Stomach (tissue), 4 donors: ENCODE results near the gene RFX4.

ENCODE experiments used
- EP300 ChIP-seq: sonication (generic); formaldehyde crosslinking; IDR thresholded peaks from one replicate; pipeline ENCODE4 v1.6.1; 2017; ENCODE audit warnings: antibody characterized with exemption
- POLR2A ChIP-seq, 4 donors: fragments of 450-650 bp; IDR thresholded peaks; one replicate each; pipeline ENCODE4 v1.6.1; 2016; ENCODE audit warnings: antibody characterized with exemption in 4 of 4, control low read depth in 2 of 4, mild to moderate bottlenecking in 1 of 4, moderate library complexity in 1 of 4
- POLR2AphosphoS5 ChIP-seq, 3 donors: sonication (generic); formaldehyde crosslinking; IDR thresholded peaks; one replicate each; pipeline ENCODE4 v1.6.1; 2016; ENCODE audit warnings: antibody characterized with exemption in 3 of 3
- TF ChIP-seq, protein P1 (sequence below), 7 experiments: fragments of 450-650 bp in 4 of 7; fragments of 200-600 bp in 3 of 7; sonication (generic) in 3 of 7; IDR thresholded peaks; one replicate each; pipeline ENCODE4 v1.5.1; 2016 to 2019; ENCODE audit warnings: antibody characterized with exemption in 7 of 7, control low read depth in 2 of 7, mild to moderate bottlenecking in 1 of 7

DNA sequence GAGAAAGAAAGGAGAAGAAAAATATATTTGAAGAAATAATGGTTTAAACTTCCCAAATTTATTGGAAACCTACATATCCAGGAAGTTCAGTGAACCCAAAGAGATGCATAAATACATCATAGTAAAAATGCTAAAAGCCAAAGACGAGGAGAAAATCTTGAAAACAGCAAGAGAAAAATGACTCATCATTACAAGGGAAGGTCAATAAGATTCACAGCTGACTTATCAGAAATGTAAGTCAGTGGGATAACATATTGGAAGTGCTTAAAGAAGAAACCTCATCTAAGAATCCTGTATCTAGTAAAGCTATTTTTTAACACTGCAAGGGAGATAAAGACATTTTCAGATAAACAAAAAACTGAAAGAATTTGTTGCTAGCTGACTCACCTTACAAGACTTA, 211.6 kb downstream of the RFX4 start:
- TF ChIP-seq POLR2A (IDR thresholded peaks at IDR 0.05) (no peak), EP300 (no peak), POLR2AphosphoS5 (IDR thresholded peaks at IDR 0.05) (no peak)
- TF ChIP-seq, protein P1, sequence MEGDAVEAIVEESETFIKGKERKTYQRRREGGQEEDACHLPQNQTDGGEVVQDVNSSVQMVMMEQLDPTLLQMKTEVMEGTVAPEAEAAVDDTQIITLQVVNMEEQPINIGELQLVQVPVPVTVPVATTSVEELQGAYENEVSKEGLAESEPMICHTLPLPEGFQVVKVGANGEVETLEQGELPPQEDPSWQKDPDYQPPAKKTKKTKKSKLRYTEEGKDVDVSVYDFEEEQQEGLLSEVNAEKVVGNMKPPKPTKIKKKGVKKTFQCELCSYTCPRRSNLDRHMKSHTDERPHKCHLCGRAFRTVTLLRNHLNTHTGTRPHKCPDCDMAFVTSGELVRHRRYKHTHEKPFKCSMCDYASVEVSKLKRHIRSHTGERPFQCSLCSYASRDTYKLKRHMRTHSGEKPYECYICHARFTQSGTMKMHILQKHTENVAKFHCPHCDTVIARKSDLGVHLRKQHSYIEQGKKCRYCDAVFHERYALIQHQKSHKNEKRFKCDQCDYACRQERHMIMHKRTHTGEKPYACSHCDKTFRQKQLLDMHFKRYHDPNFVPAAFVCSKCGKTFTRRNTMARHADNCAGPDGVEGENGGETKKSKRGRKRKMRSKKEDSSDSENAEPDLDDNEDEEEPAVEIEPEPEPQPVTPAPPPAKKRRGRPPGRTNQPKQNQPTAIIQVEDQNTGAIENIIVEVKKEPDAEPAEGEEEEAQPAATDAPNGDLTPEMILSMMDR (IDR thresholded peaks at IDR 0.05), result no peak
